ENCODE data around the gene AP1G2. TPM values are rescaled to one million over a fixed set of nuclear protein-coding genes. Genes with fewer than 3 reads are reported as not detected.
"Not testable (repeated sequence)": the region's sequence is repeated elsewhere in the genome, so short reads cannot be mapped to it uniquely, and the experiment has no call there.

AP1G2 gene
- polyA plus RNA-seq, 1 experiment: 8.2 TPM

DNA sequence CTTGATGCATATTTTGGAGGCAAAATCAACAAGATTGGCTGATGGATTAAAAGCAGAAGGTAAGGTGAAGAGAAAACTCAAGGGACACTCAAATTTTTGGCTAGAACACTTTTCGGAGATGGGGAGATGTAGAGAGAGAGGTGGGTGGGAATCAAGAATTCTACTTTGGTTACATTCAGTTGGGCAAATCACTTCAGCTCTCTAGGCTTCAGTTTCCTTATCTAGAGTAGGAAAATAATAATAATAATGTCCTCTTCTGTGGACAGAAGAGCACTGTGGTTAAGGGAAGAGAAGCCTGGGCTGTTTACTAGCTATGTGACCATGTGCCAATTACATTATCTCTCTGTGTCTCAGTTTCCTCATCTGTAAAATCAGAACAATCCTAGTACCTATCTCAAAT, 45.2 kb upstream of the AP1G2 start:
- no peak for DNase-seq (ENCODE audit: low read depth, low spot score)
- no peak overlapping the region for H3K27ac ChIP-seq (ENCODE audit: low read depth, low read length)
- H3K9me3 ChIP-seq (ENCODE audit: control insufficient read depth, insufficient read depth, low read length): no peaks in the 10 kb centered on the region
- TF ChIP-seq, protein P1, sequence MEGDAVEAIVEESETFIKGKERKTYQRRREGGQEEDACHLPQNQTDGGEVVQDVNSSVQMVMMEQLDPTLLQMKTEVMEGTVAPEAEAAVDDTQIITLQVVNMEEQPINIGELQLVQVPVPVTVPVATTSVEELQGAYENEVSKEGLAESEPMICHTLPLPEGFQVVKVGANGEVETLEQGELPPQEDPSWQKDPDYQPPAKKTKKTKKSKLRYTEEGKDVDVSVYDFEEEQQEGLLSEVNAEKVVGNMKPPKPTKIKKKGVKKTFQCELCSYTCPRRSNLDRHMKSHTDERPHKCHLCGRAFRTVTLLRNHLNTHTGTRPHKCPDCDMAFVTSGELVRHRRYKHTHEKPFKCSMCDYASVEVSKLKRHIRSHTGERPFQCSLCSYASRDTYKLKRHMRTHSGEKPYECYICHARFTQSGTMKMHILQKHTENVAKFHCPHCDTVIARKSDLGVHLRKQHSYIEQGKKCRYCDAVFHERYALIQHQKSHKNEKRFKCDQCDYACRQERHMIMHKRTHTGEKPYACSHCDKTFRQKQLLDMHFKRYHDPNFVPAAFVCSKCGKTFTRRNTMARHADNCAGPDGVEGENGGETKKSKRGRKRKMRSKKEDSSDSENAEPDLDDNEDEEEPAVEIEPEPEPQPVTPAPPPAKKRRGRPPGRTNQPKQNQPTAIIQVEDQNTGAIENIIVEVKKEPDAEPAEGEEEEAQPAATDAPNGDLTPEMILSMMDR (IDR thresholded peaks at IDR 0.05; ENCODE audit: low read depth, low read length): no peak
- CTCF ChIA-PET: interaction anchor here (1.3 to 4.6 kb wide), 2 partner anchors 19 to 298 kb away, joined by 4 to 27 read pairs; no protein-coding TSS in a partner anchor
- no peak overlapping the region for H3K4me3 ChIP-seq (ENCODE audit: low read depth, low read length)
- H3K27me3 ChIP-seq (ENCODE audit: control insufficient read depth, insufficient read depth, low read length): peaks cover 4% of the 10 kb centered on the region
- POLR2A ChIA-PET: no interaction called here

DNA sequence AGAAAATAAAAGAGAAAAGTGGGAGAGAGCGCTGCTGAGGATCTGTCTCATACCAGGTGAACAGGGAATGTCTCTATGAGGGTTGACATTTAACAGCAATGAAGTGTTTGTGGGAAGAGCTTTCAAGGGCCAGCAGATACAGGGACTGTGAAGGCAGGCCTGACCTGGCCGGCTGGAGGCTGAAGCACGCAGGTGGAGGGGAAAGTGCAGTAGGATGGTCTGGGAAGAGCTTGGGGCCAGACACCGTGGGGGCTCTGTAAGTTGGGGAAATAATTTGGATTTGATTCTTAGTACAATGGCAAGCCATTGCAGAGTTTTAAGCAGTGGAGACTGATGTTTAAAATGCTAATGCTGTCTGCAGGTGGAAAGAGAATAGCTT, 44.8 kb upstream of the AP1G2 start:
- no peak overlapping the region for H3K4me3 ChIP-seq (ENCODE audit: low read depth, low read length)
- CTCF ChIA-PET: interaction anchor here (0.6 to 4.6 kb wide), 2 partner anchors 19 to 21 kb away, joined by 3 to 27 read pairs; no protein-coding TSS in a partner anchor
- no peaks in the 10 kb centered on the region for H3K9me3 ChIP-seq (ENCODE audit: control insufficient read depth, insufficient read depth, low read length)
- POLR2A ChIA-PET: no interaction called here
- H3K27ac ChIP-seq (ENCODE audit: low read depth, low read length): no peak overlapping the region
- TF ChIP-seq, protein P1 (IDR thresholded peaks at IDR 0.05; ENCODE audit: low read depth, low read length): no peak
- no peak for DNase-seq (ENCODE audit: low read depth, low spot score)
- H3K27me3 ChIP-seq (ENCODE audit: control insufficient read depth, insufficient read depth, low read length): peaks cover 4% of the 10 kb centered on the region

DNA sequence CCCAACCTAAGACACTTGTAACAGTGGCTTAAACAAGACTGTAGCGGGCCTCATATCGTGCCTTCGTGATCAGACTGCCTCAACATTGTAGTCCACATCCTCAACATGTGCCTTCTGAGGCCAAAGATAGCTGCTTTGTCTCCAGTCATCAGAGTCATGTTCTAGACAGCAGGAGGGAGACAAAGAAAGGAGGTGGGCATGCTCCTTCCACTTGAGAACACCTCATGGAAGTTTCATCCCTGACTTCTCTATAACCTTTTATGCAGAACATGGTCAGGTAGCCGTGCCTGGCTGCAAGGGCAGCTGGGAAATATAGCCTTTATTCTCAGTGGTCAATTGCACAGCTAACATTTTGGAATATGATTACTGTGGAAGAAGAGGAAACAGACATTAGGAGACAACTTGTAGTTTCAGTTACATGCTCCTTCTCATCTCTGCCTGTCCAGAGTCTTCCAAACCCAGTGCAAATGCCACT, 43.3 kb upstream of the AP1G2 start:
- CTCF ChIA-PET: interaction anchor here (1.3 to 4.6 kb wide), 2 partner anchors 21 to 22 kb away, joined by 3 to 27 read pairs; no protein-coding TSS in a partner anchor
- Histone ChIP-seq H3K27ac (ENCODE audit: low read depth, low read length) (no peak overlapping the region), H3K9me3 (ENCODE audit: control insufficient read depth, insufficient read depth, low read length) (no peaks in the 10 kb centered on the region), H3K4me3 (ENCODE audit: low read depth, low read length) (no peak overlapping the region), H3K27me3 (ENCODE audit: control insufficient read depth, insufficient read depth, low read length) (peaks cover 4% of the 10 kb centered on the region)
- TF ChIP-seq, protein P1 (IDR thresholded peaks at IDR 0.05; ENCODE audit: low read depth, low read length): no peak
- DNase-seq (ENCODE audit: low read depth, low spot score): no peak
- POLR2A ChIA-PET: no interaction called here

DNA sequence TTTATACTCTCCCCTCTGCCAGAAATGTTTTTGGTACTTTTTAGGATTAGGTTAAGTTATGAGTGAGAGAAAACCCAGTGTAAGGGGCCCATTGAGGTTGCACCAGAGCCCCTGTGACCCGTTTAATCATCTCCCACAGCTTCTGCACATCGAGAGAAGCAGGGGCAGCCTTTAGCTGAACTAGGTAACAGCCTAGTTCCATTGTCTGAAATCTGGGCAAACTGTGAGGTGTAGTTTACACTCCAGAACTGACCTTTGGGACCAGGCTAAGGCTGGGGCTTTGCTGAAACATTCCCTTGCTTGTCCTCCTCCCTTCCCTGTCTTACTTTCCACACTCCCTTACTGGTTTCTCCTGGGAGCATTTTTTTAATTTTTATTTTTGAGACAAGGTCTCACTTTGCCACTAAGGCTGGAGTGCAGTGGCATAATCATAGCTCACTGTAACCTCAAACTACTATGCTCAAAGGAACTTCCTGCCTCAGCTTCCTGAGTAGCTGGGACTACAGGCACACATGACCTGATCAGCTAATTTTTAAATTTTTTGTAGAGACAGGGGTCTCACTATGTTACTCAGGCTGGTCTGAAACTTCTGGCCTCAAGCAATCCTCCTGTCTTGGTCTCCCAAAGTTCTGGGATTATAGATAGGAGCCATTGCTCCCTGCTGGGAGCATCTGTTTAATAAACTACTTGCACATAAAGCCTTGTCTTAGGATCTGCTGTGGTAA, 42.7 kb upstream of the AP1G2 start:
- ChIA-PET CTCF (interaction anchor here (0.8 to 4.6 kb wide), 2 partner anchors 21 to 56 kb away, joined by 3 to 27 read pairs; no protein-coding TSS in a partner anchor), POLR2A (no interaction called here)
- H3K4me3 ChIP-seq (ENCODE audit: low read depth, low read length): no peak overlapping the region
- peaks cover 4% of the 10 kb centered on the region for H3K27me3 ChIP-seq (ENCODE audit: control insufficient read depth, insufficient read depth, low read length)
- no peak overlapping the region for H3K27ac ChIP-seq (ENCODE audit: low read depth, low read length)
- no peak for DNase-seq (ENCODE audit: low read depth, low spot score)
- TF ChIP-seq, protein P1 (IDR thresholded peaks at IDR 0.05; ENCODE audit: low read depth, low read length): no peak
- H3K9me3 ChIP-seq (ENCODE audit: control insufficient read depth, insufficient read depth, low read length): no peaks in the 10 kb centered on the region

DNA sequence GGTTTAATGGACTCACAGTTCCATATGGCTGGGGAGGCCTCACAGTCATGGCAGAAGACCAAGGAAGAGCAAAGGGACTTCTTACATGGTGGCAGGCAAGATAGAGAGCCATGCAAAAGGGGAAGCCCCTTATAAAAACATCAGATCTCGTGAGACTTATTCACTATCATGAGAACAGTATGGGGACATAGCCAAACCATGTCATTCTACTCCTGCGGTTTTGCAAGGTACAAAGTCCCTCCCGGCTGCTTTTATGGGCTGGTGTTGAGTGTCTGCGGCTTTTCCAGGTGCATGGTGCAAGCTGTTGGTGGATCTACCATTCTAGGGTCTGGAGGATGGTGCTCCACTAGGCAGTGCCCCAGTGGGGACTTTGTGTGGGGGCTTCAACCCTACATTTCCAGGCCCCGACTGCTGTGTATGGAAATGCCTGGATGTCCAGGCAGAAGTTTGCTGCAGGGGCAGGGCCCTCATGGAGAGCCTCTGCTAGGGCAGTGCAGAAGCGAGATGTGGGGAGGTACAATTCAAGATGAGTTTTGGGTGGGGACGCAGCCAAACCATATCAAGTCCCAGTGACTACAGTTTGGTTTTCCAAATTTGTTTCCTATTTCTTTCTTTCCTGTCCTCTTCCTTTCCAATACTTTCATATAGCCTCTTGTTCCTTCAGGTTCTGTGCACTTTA, 42.0 kb upstream of the AP1G2 start:
- H3K4me3 ChIP-seq (ENCODE audit: low read depth, low read length); H3K9me3 ChIP-seq (ENCODE audit: control insufficient read depth, insufficient read depth, low read length); DNase-seq (ENCODE audit: low read depth, low spot score); H3K27me3 ChIP-seq (ENCODE audit: control insufficient read depth, insufficient read depth, low read length); POLR2A ChIA-PET; H3K27ac ChIP-seq (ENCODE audit: low read depth, low read length): not testable (repeated sequence)
- CTCF ChIA-PET: interaction anchor here (0.8 kb wide), 1 partner anchor 56 kb away, joined by 3 read pairs; no protein-coding TSS in a partner anchor
